ENCODE results near the gene CFAP74. TPM values are rescaled to one million over a fixed set of nuclear protein-coding genes. Genes with fewer than 3 reads are reported as not detected.

CFAP74 gene
- total and polyA plus RNA-seq, 12 donors = 0.03 TPM; not detected in 11

GRCh38 chr1:1898246-1898933 is 105.2 kb downstream of the CFAP74 start:
- H3K4me3 ChIP-seq = no peak overlapping the region
- peaks cover 0 to 3% (median 0%) of the 10 kb centered on the region in 11 donors for H3K9me3 ChIP-seq
- ATAC-seq (no peak), DNase-seq (no peak)
- no peak for TF ChIP-seq CTCF (IDR thresholded peaks at IDR 0.05)
- no peaks in the 10 kb centered on the region for H3K27me3 ChIP-seq
- 95 to 96% methylated on average over 6 of the region's 6 CpGs for WGBS, 2 donors
- no peak overlapping the region for H3K27ac ChIP-seq
- H3K36me3 ChIP-seq = no peaks in the 10 kb centered on the region
- intact Hi-C loops (cut with DNase I) = loop anchor here in 2 of 10 donors (10.0 kb wide), 2 partner anchors 54 to 104 kb away; no protein-coding TSS in a partner anchor
- peaks cover 14 to 24% (median 19%) of the 10 kb centered on the region in 9 donors for H3K4me1 ChIP-seq

GRCh38 chr1:1895456-1896336 is 107.9 kb downstream of the CFAP74 start:
- H3K9me3 ChIP-seq = no peaks in the 10 kb centered on the region
- H3K4me1 ChIP-seq = peaks cover 19 to 41% (median 27%) of the 10 kb centered on the region in 9 donors
- DNase-seq (no peak), ATAC-seq (no peak)
- H3K4me3 ChIP-seq = no peak overlapping the region
- H3K36me3 ChIP-seq = no peaks in the 10 kb centered on the region
- intact Hi-C loops (cut with DNase I) = loop anchor here in 2 of 10 donors (10.0 kb wide), 2 partner anchors 51 to 101 kb away; no protein-coding TSS in a partner anchor
- 81 to 84% methylated on average over 14 of the region's 14 CpGs for WGBS, 2 donors
- no peaks in the 10 kb centered on the region for H3K27me3 ChIP-seq
- TF ChIP-seq CTCF (IDR thresholded peaks at IDR 0.05) = no peak
- H3K27ac ChIP-seq = peak overlapping the region in 1 of 10 donors; percentile 61

GRCh38 chr1:1895060-1895418 is 108.5 kb downstream of the CFAP74 start:
- no peak for DNase-seq

More at GRCh38 chr1:1895060-1895418, 108.5 kb downstream of the CFAP74 start:
- 44 to 54% methylated on average over 10 of the region's 10 CpGs for WGBS, 2 donors
- H3K27ac ChIP-seq = peak overlapping the region in 3 of 10 donors; percentile 26 to 61 (median 53)
- intact Hi-C loops (cut with DNase I) = loop anchor here in 2 of 10 donors (10.0 kb wide), 2 partner anchors 50 to 100 kb away; no protein-coding TSS in a partner anchor
- peak overlapping the region in 3 of 10 donors; percentile 11 to 36 (median 29) for H3K4me3 ChIP-seq
- H3K27me3 ChIP-seq = no peaks in the 10 kb centered on the region
- H3K4me1 ChIP-seq = peaks cover 19 to 41% (median 28%) of the 10 kb centered on the region in 9 donors
- TF ChIP-seq CTCF (IDR thresholded peaks at IDR 0.05) = no peak
- no peaks in the 10 kb centered on the region for H3K36me3 ChIP-seq
- no peaks in the 10 kb centered on the region for H3K9me3 ChIP-seq
- no peak for ATAC-seq
